Testis (tissue), 2 donors: ENCODE results near the gene SMIM24.

Experiments used
- CTCF ChIP-seq, 3 experiments: fragments of 450-650 bp in 2 of 3; fragments of 200-600 bp in 1 of 3; sonication (generic) in 1 of 3; IDR thresholded peaks; one replicate each; pipeline ENCODE4 v1.5.1; 2016 to 2019; ENCODE audit warnings: antibody characterized with exemption in 3 of 3, mild to moderate bottlenecking in 2 of 3, moderate library complexity in 1 of 3
- POLR2A ChIP-seq: fragments of 450-650 bp; IDR thresholded peaks from one replicate; pipeline ENCODE4 v1.6.1; 2017; ENCODE audit warnings: antibody characterized with exemption, mild to moderate bottlenecking, moderate library complexity

GRCh38 chr19:3468211-3468610, 12.1 kb downstream of the SMIM24 start:
- TF ChIP-seq CTCF (IDR thresholded peaks at IDR 0.05) = no peak
- no peak for TF ChIP-seq POLR2A
